Effector memory CD8-positive, alpha-beta T cell (primary cell): Measurements from ENCODE around the gene FXYD6.
A peak's percentile ranks its signal among the peaks of the same experiment; 100 is the strongest.

Experiments used
- ATAC-seq: fragments of 150-1000 bp; cut with Tn5 transposase; replicated peaks from 2 replicates; pipeline ENCODE4 v1.10.0; 2021; ENCODE audit warnings: mild to moderate bottlenecking, moderate library complexity
- DNase-seq, 3 experiments: peaks; one replicate each; pipeline ENCODE4 v3.0.0; 2021
- H3K27ac Mint-ChIP-seq, 2 donors: one replicate each; pipeline ENCODE4 v1.8.0; 2022; ENCODE audit warnings: mild to moderate bottlenecking in 2 of 2, mixed read lengths in 2 of 2, moderate library complexity in 2 of 2
- H3K27me3 Mint-ChIP-seq, 2 donors: one replicate each; pipeline ENCODE4 v1.8.0; 2022; ENCODE audit warnings: mixed read lengths in 2 of 2
- H3K36me3 Mint-ChIP-seq: one replicate; pipeline ENCODE4 v1.8.0; 2022; ENCODE audit warnings: mild to moderate bottlenecking, moderate library complexity, mixed read lengths; ENCODE audit not compliant: insufficient read depth
- H3K4me1 Mint-ChIP-seq, 2 donors: one replicate each; pipeline ENCODE4 v1.8.0; 2022; ENCODE audit warnings: low read depth in 2 of 2, mixed read lengths in 2 of 2
- H3K4me3 Mint-ChIP-seq, 2 donors: one replicate each; pipeline ENCODE4 v1.8.0; 2022; ENCODE audit warnings: mild to moderate bottlenecking in 2 of 2, mixed read lengths in 2 of 2, moderate library complexity in 2 of 2
- H3K9me3 Mint-ChIP-seq, 2 donors: one replicate each; pipeline ENCODE4 v1.8.0; 2022; ENCODE audit warnings: mixed read lengths in 2 of 2

The FXYD6 gene

DNA sequence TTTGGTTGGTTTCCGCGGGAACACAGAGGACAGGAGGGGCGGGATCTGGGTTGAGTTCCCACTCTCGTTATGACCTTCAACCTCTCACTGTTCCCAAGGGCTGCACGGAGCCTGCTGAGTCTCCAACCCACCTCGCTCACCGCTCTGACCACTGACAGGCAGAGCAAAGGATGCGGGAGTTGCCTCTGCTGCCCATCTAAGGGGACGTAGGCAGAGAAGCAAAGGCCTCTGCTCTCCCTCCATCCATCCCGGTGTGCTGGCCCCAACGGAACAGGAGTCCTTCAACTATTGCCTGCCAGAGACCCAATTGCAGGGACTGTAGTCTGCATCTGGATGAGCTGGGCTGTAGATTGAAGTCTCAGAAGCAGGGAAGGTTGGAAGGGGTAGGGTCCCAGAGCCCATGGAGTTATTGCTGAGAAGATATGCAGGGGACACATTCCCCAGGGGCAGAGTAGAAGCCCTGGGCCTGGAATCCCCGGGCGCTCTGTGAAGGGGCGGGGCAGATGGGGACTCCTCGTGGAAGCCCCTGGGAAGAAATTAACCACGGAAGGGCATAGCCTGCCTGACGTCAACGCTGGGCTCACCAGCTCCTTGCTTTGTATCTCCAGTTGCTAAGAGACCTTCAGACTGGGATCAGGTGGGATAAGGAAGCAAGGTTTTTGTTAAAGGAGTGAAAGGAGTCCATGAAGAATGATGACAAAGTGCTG lies 39.2 kb downstream of the FXYD6 start:
- peaks cover 20 to 22% of the 10 kb centered on the region in 2 donors for H3K4me1 Mint-ChIP-seq
- no peak for DNase-seq
- no peaks in the 10 kb centered on the region for H3K9me3 Mint-ChIP-seq
- no peak for ATAC-seq
- H3K36me3 Mint-ChIP-seq, result peaks cover 6% of the 10 kb centered on the region
- H3K27ac Mint-ChIP-seq, result peak overlapping the region; percentile 39 to 80
- H3K27me3 Mint-ChIP-seq, result peaks cover 7 to 17% of the 10 kb centered on the region in 2 donors
- H3K4me3 Mint-ChIP-seq, result peak overlapping the region; percentile 43 to 51

DNA sequence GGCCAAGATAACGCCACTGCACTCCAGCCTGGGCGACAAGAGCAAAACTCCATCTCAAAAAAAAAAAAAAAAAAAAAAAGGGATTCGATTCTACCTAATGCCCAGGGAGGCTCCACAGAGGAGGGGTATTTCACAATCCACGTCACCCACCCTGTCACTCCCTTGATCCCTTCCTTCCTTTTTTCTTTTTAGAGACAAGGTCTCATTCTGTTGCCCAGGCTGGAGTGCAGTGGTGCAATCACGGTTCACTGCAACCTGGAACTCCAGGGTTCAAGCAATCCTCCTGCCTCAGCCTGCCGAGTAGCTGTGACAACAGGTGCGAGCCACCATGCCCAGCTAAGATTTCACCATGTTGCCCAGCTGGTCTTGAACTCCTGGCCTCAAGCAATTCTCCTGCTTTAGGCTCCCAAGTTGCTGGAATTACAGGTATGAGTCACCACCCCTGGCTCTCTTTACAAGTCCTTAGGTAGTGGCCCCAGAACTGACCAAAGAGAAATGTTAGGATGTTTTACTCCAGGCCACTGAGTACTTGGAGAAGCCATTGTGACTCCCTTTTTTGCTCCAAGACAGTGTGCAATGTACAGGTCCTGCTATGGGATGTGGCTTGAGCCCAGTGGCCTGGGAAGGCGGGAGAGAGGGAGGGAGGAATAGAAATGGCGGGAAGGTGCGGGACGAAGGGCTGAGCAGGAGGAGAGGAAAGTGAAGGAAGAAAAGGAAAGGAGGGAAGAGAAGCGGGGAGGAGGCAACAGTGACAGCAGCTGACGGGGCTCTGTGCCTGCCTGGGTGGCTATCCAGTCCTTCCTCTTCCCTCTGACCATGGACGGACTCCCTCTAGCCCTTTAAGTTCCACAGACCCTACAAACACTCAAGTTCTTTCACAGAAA lies 40.1 kb downstream of the FXYD6 start:
- Mint-ChIP-seq H3K27ac (peak overlapping the region in 1 of 2 donors; percentile 42), H3K27me3 (peaks cover 7 to 17% of the 10 kb centered on the region in 2 donors), H3K4me1 (peaks cover 20 to 22% of the 10 kb centered on the region in 2 donors), H3K4me3 (no peak overlapping the region), H3K9me3 (no peaks in the 10 kb centered on the region), H3K36me3 (peaks cover 5% of the 10 kb centered on the region)
- DNase-seq (no peak), ATAC-seq (no peak)

DNA sequence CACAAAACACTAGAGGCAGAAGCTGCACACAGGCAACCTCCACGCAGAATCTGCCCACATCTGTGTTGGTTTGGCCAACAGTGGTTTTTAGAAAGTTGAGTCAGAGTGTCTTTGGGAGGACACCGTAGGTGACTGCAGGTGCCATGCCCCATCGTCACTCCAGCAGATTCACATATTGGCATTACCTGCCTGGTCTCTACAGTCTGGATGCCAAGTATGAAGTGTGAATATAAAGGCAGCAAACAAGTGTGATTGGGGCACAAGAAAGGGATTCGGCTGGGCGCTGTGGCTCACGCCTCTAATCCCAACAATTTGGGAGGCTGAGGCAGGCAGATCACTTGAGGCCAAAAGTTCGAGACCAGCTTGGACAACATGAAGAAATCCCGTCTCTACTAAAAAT lies 40.9 kb downstream of the FXYD6 start:
- H3K27ac Mint-ChIP-seq, result no peak overlapping the region
- H3K4me3 Mint-ChIP-seq, result no peak overlapping the region
- peaks cover 7 to 17% of the 10 kb centered on the region in 2 donors for H3K27me3 Mint-ChIP-seq
- peaks cover 25 to 28% of the 10 kb centered on the region in 2 donors for H3K4me1 Mint-ChIP-seq
- ATAC-seq (no peak), DNase-seq (no peak)
- peaks cover 3% of the 10 kb centered on the region for H3K36me3 Mint-ChIP-seq
- no peaks in the 10 kb centered on the region for H3K9me3 Mint-ChIP-seq

DNA sequence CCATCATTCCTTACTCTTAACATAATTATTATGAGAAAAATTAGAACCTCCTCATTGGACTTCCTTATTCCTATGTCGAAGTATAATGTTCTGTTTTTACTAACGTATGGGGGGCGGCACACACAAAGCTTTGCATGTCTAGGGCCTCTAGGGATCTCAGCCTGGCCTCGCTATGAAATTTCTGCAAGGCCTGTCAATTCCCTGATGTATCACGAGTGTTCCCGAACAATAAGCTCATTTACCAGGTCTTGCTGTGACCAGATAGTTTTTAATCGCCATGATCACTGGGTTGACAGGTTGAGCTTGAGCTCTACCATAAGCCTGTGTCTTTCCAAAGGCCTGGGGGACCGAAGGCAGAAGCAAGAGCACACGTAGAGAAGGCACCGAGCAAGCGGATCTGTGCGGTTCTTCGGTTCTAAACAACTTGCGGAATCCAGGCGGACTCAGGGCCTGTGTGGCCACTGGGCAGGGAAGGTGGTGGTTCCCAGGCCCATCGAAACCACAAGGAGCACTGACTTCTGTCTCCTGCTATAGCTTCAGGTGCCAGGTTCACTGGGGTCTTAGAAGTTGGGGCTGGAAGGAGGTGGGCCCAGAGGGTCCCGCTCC lies 41.5 kb downstream of the FXYD6 start:
- Mint-ChIP-seq H3K4me1 (peaks cover 30 to 33% of the 10 kb centered on the region in 2 donors), H3K4me3 (no peak overlapping the region), H3K36me3 (peaks cover 3% of the 10 kb centered on the region), H3K27me3 (peaks cover 7 to 17% of the 10 kb centered on the region in 2 donors), H3K27ac (peak overlapping the region in 1 of 2 donors; percentile 16), H3K9me3 (no peaks in the 10 kb centered on the region)
- DNase-seq, result no peak
- no peak for ATAC-seq

DNA sequence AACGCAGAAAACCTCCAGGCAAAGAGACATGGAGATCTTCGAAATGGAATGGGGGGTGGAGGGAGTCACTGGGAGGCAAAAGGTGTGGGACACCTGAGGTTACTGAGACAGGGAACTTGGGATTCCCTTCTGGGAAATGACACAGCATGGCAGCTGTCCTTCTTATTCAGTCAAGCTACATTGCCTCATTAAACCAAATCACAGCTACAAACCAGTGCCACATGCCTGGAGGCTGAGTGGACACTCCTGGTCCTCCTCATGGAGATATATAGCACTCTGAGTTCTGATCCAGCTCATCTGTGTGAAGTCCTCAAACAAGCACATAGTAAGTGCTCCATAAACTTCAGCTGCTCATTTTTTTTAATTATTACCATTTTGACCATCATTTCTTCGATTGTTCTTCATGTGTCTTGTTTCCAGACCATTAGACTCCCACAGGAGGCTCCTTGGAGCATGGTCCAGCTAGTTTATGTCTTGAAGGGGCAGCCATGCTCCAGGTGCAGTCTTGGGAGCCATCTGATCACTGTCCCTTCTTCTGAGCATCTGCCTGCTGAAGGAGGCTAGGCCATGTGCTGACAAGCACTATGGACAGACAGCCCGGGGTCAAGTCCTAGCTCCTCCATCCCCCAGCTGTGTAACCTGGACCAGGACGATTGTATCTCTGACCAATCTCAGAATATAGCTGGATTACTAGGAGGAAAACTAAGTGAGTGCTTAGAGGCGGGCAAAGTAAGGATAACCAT lies 42.2 kb downstream of the FXYD6 start:
- H3K27ac Mint-ChIP-seq, result peak overlapping the region; percentile 16 to 49
- H3K27me3 Mint-ChIP-seq, result peaks cover 7 to 17% of the 10 kb centered on the region in 2 donors
- no peak overlapping the region for H3K4me3 Mint-ChIP-seq
- H3K36me3 Mint-ChIP-seq, result peaks cover 3% of the 10 kb centered on the region
- no peak for DNase-seq
- no peaks in the 10 kb centered on the region for H3K9me3 Mint-ChIP-seq
- no peak for ATAC-seq
- peaks cover 31 to 32% of the 10 kb centered on the region in 2 donors for H3K4me1 Mint-ChIP-seq

DNA sequence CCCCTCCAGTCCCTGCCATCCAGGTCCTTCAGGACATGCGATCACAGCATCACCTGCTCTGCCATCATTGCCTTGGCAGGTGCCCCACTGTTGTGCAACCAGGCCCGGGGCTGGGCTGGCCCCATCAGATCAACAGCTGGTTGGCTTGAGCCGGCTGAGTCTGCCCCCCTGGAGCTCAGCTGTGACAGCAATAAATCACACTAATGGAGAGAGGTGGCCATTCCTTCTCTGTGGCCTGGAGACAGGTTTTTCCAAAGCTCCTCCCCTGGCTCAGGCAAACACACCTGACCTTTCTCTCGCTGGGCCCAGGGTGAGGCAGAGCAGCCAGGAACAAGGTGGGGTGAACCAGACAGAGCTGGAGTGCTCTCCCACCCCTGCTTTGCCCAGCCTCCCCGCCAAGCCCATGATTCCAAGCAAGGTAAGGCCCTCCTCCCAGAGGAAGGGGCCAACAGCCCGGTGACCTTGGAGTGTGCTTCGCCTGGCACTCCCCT lies 43.0 kb downstream of the FXYD6 start:
- H3K27ac Mint-ChIP-seq, result peak overlapping the region; percentile 16 to 49
- H3K27me3 Mint-ChIP-seq, result peaks cover 7 to 17% of the 10 kb centered on the region in 2 donors
- DNase-seq (no peak), ATAC-seq (no peak)
- H3K4me3 Mint-ChIP-seq, result no peak overlapping the region
- peaks cover 35 to 39% of the 10 kb centered on the region in 2 donors for H3K4me1 Mint-ChIP-seq
- H3K9me3 Mint-ChIP-seq, result no peaks in the 10 kb centered on the region
- H3K36me3 Mint-ChIP-seq, result peaks cover 7% of the 10 kb centered on the region

DNA sequence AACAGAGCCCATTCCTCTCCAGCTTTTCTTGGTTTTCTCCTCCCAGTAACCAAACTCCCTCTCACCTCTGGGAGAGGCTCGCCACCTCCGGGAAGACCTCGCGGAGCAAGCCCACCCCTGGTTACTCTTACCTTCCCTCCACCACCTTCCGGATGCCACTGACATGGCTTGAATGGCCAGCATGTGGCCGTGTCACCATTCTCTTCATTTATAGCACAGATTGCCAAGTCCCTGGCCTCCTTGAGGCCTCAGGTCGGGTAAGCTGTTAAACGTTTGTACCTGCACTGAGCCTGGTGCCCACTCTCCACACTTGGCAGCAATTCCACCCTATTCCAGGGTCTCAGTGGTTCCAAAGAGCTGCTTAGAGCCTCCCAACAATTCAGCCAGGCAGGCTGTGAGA lies 43.9 kb downstream of the FXYD6 start:
- ATAC-seq (no peak), DNase-seq (no peak)
- Mint-ChIP-seq H3K27me3 (peaks cover 7 to 17% of the 10 kb centered on the region in 2 donors), H3K4me1 (peaks cover 36 to 40% of the 10 kb centered on the region in 2 donors), H3K36me3 (peaks cover 6% of the 10 kb centered on the region), H3K27ac (peak overlapping the region; percentile 6 to 27), H3K9me3 (no peaks in the 10 kb centered on the region), H3K4me3 (no peak overlapping the region)

DNA sequence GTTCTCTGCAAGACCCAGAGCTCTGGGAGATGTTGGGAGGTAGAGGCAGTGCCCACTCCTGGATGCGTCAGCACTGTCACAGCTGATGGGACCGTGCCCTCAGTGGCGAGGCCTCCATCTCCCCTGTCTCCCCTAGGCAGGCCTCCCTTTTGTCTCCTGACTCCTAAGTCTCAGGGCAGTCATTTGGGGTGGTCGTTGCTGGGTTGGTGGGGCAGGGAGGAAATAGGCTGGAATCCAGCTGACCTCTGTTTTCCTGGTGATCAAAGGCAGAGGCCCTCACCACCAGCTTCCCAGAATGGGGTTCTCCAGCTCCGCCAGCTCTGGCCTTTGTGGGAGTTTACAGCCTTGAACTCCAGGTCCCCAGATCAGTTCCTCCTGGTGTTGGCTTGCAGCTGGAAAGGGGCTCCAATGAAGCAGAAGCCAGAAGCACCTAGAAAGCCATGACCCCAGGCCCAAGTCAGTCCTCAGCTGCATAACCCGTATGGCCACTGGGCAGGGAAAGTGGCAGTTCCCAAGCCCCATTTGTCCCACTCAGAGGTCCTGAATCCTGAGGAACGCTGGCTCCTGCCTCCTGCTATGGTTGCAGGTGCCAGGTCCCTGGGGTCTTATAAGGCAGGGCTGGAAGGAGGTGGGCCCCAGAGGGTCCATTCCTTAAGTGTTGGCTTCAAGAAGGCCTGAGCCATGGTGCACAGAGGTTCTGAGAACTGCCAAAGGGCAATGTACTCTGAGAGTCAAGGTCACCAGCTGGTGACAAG lies 44.6 kb downstream of the FXYD6 start:
- no peaks in the 10 kb centered on the region for H3K9me3 Mint-ChIP-seq
- peak overlapping the region; percentile 6 to 90 for H3K27ac Mint-ChIP-seq
- H3K36me3 Mint-ChIP-seq, result peaks cover 6% of the 10 kb centered on the region
- DNase-seq (no peak), ATAC-seq (no peak)
- peaks cover 7 to 16% of the 10 kb centered on the region in 2 donors for H3K27me3 Mint-ChIP-seq
- H3K4me3 Mint-ChIP-seq, result no peak overlapping the region
- peaks cover 32 to 37% of the 10 kb centered on the region in 2 donors for H3K4me1 Mint-ChIP-seq

DNA sequence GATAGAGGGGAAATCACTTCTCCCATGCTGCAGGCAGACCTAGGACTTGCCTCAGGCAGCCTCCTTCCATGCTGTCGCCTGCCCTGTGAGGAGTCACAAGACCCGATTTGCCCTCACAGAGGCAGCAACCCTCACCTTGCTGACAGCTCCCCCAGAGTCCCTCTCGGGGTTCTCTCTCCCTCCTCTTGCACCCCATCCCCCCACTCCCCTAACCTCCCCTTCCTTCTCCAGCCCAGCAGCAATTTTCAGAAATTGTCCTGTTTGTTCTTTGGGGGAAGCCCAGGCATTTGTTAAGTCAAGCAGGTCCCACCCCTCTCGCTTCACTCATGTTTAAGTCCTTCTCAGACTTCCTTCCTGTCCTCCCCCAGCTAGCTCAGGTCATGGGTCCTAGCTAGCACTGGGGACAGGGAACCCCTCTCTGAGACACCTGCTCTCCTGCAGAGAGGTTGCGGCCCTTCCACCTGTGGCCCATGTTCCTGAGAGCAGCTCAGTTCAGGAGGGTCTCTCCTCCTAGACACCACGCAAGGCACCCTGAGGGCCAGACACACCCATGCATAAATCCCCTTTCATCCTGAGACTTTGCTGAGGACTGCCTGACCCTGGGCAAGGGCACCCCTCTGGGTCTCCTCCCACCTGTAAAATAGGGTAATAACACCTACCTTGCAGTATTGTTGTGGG lies 45.6 kb downstream of the FXYD6 start:
- Mint-ChIP-seq H3K4me1 (peaks cover 28 to 40% of the 10 kb centered on the region in 2 donors), H3K27me3 (peaks cover 0 to 8% of the 10 kb centered on the region in 2 donors), H3K9me3 (no peaks in the 10 kb centered on the region), H3K36me3 (peaks cover 6% of the 10 kb centered on the region), H3K27ac (peak overlapping the region; percentile 90 to 92), H3K4me3 (peak overlapping the region; percentile 37 to 68)
- DNase-seq (no peak), ATAC-seq (no peak)

DNA sequence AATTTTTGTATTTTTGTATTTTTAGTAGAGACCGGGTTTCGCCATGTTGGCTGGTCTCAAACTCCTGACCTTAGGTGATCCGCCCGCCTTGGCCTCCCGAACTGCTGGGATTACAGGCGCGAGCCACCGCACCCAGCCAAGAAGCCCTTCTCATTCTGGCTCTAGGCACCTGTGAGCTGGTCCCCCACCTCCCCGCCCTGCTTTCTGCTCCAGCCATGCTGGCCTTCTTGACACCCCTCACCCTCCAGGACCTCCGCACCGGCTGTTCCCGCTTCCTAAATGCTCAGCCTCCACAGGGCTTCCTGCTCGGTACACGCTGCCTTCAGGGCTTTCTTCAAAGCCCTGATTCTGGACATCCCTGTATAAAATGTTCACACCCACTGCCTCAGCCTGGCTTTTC lies 46.4 kb downstream of the FXYD6 start:
- DNase-seq (no peak), ATAC-seq (no peak)
- peaks cover 6% of the 10 kb centered on the region for H3K36me3 Mint-ChIP-seq
- peaks cover 0 to 6% of the 10 kb centered on the region in 2 donors for H3K27me3 Mint-ChIP-seq
- peak overlapping the region; percentile 37 to 68 for H3K4me3 Mint-ChIP-seq
- H3K27ac Mint-ChIP-seq, result peak overlapping the region; percentile 90 to 92
- no peaks in the 10 kb centered on the region for H3K9me3 Mint-ChIP-seq
- H3K4me1 Mint-ChIP-seq, result peaks cover 28 to 48% of the 10 kb centered on the region in 2 donors

DNA sequence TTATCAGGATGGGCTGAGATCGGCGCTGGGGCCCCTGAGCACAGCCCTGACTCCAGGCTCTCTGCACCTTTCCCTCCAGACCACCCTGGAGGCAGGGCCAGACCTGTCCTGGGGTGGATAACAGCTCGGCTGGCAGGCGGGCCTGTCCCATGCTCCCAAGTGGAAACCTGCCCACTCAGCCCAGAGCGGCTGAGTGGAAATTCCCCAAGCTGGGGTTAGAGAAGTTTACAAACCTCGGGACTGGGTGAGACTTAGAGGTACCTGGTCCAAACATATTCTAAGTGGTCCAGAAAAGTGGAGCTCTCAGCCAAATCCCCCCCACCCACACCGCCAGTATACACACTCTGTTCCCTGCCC lies 47.1 kb downstream of the FXYD6 start:
- Mint-ChIP-seq H3K27me3 (no peaks in the 10 kb centered on the region), H3K9me3 (no peaks in the 10 kb centered on the region), H3K36me3 (peaks cover 6% of the 10 kb centered on the region), H3K4me3 (no peak overlapping the region), H3K27ac (peak overlapping the region; percentile 90 to 92), H3K4me1 (peaks cover 31 to 50% of the 10 kb centered on the region in 2 donors)
- no peak for DNase-seq
- no peak for ATAC-seq
